Stimulated activated CD4-positive, alpha-beta T cell treated with anti-CD3 and anti-CD28 coated beads, Interleukin-1b, Interleukin-23, amount 100 ng/mL, for 24 hours (primary cell): ENCODE measurements around the gene GAREM1.
"Not testable (repeated sequence)": the region's sequence is repeated elsewhere in the genome, so short reads cannot be mapped to it uniquely, and the experiment has no call there.

Experiments used
- DNase-seq, 4 experiments: peaks; one replicate each; pipeline ENCODE4 v3.0.0-alpha.2; 2020; ENCODE audit warnings: low read depth in 4 of 4, low spot score in 1 of 4

Gene GAREM1

DNA sequence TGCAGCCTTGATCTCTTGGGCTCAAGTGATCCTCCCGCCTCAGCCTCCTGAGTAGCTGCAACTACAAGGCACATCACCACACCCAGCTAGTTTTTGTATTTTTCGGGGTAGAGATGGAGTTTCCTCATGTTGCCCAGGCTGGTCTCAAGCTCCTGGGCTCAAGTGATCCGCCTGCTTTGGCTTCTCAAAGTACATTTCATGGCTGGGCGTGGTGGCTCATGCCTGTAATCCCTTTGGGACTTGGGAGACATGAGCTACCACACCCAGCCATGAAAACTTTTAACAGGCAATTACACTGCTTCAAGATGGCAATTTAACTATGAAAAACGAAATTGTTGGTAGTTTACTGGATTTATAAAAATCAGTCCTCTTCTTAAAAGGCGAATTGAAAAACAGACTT is 211.1 kb downstream of the GAREM1 start:
- no peak for DNase-seq

GRCh38 chr18:32258558-32259204 is 212.0 kb downstream of the GAREM1 start:
- no peak for DNase-seq

DNA sequence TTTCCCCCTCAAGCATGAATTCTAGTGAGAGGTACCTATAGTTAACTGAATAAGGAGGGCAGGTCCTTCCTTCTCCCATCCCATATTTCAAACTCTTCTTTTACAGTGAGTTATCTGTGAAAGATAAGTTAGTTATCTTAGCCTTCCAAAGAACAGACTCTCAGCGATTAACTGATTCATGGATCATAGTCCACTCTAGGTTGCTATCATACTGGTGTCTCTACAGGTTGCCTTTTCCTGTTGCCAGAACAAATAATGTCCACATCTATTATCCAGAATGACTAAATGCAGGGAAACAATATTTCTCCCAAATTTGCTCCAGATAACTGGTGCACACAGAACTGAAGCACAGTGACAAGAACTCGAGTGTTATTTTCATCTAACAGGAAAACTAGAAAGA is 212.5 kb downstream of the GAREM1 start:
- DNase-seq = no peak

DNA sequence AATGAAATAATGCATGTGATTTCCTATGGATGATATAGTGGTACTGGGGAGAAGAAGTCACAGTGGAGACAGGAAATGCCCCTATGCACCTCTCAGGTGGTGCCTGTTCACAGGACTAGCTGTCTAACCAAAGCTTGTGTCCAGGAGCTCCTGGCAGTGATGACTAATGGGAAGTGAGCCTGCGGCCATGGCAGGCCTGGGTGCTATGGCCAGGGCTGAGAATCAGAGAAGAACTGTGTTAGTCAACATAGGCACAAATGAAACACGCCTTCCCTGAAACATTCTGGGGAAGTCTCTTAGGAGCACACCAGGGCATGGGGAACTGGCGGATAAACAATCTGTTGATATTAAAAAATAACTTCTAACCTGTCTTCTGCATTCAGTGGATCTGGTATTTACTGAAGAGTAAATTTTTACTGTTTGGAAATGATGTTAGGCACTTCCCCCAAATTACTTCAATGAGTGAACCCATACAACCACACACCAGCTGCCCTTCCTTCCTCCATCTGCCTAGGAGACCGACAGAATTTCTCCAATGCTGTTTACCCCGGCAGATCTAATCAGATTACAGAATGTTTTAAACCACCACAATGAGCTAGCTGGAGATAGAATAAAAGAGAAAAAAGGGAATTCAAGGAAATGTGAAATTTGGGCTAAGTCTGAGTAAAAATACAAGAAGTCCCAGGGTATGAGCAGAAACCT is 213.4 kb downstream of the GAREM1 start:
- DNase-seq = no peak

- DNase-seq = no peak
Measured at GRCh38 chr18:32255570-32255969, 215.1 kb downstream of the GAREM1 start.

- no peak for DNase-seq
Measured at GRCh38 chr18:32252141-32252860, 218.4 kb downstream of the GAREM1 start.

DNA sequence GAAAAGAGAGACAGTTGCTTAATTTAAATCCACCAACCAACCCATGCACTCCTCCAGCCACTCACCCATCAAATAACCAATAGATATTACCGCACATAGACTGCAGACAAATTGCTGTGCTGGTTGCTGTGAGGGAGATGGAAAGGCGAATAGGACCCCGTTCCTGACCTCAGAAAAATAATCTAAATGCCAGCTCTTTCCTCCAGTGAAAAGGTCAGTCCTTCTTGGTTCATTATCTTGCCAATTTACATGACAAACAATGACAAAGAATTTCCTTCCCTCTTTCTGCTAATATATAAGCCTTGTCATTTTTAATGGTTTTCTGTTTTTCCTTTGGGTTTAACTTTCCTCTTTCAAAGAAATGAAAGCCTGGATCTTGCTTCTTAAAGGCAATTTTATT is 219.2 kb downstream of the GAREM1 start:
- DNase-seq = no peak

GRCh38 chr18:32249147-32249929 is 221.3 kb downstream of the GAREM1 start:
- DNase-seq = no peak

GRCh38 chr18:32244881-32245280 is 225.8 kb downstream of the GAREM1 start:
- DNase-seq = no peak

GRCh38 chr18:32243358-32243757 is 227.3 kb downstream of the GAREM1 start:
- DNase-seq = no peak

DNA sequence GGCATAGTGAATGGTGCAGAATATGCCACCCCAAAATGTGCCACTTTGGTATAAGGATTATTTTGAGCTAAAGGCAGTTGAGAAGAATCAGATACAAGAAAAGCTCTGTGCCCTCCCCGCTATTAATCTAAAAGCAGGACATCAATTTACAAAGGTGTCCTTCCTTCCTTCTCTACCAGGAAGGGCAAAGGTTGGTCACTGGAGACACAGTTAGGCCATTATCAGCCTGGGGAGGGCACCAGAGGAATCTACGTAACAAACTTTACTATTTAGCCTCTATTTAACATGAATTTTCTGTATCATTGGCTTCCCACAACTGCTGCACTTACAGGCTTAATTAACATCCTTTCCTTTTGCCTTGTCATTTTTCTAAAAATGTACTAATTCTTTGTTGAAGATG is 228.3 kb downstream of the GAREM1 start:
- DNase-seq = no peak

DNA sequence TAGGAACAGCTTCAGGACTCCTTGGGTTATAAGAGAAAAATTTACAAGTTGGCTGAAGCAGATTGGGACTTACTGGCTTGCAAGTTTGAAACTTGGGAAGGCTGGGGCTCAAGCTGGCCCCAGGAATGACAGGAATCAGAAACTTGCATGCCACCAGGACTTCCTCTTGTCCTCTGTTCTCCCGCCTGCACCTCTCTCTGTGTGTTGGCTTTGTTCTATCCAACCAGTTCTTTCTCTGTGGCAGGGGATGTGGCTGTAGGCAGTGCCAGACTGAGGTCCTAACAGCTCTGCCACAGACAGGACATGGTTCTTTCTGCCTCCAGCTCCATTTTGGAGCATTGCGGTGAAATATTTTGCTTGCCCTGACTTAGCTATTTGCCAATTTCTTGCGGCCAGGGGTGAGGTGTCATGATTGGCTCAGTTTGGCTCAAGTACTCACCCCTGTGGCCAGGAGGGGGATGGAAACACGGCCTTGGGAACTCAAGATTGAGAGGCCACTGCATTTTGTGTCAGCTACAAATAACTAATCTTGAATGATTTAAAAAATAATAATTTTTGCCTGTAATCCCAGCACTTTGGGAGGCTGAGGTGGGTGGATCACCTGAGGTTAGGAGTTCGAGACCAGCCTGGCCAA is 231.9 kb downstream of the GAREM1 start:
- no peak for DNase-seq

- DNase-seq = no peak
Measured at GRCh38 chr18:32237049-32237448, 233.6 kb downstream of the GAREM1 start.

- DNase-seq = not testable (repeated sequence)
Measured at GRCh38 chr18:32233348-32233747, 237.3 kb downstream of the GAREM1 start.

DNA sequence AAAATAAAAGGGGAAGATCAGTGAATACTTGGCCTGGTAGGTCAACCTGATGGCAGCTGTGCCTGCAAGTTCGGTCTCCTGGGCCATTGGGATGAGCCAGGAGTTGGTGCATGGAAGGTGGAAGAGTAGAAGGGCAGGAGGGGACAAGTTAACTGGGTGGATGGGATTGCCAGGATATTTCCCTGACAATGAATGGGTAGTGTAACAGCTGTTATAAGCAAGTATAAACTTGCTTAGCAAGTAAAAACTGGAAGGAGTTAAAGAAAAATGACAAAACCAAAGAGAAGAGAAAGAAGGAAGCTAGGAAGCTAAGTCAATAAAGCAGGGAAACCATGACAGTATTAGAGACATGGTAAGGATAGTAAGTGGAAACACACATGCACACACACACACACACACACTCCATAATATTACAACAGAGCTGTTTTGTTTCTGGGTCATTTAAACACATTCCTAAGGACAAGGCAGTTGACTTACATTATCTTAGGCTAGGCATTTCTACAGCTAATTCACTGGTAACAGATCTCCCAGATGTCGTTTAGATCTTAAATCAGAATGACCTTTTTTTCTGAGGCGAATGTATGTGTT is 251.2 kb downstream of the GAREM1 start:
- no peak for DNase-seq

DNA sequence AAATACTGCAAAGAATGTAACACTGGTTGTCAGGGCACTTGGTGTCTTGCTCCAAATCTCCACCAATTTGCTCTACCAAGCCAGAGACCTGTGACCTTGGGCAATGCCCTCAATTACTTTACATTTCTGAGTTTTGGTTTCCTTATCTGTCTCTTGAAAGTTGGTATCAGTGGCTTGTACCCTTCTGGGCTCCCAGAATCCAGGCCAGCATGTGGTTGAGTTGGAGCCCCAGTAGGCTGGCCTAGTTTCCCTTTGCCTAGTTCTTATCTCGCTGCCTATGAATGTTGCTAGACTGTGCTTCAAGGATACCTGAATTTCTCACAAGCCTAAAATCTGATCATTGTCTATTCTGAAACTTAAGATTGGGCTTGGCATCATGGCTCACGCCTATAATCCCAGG is 254.3 kb downstream of the GAREM1 start:
- no peak for DNase-seq

GRCh38 chr18:32213693-32214092 is 257.0 kb downstream of the GAREM1 start:
- no peak for DNase-seq
